ENCODE results near the gene PHYHD1.

GRCh38 chr9:128947277-128947526 is 26.4 kb downstream of the PHYHD1 start:
- TF ChIP-seq CTCF (IDR thresholded peaks at IDR 0.05) (no peak), POLR2A (IDR thresholded peaks at IDR 0.05) (no peak), POLR2AphosphoS5 (IDR thresholded peaks at IDR 0.05; ENCODE audit: insufficient read depth in 1 of 2, low read depth in 1 of 2) (no peak)
